Measurements from ENCODE around the gene GPR158.

GPR158 gene

GRCh38 chr10:25405871-25406270 is 231.1 kb downstream of the GPR158 start:
- Histone ChIP-seq H3K9me2 (replicated peaks; ENCODE audit: insufficient read depth, low read length) (no peaks in the 10 kb centered on the region), H4K20me1 (ENCODE audit: low read depth, low read length) (no peaks in the 10 kb centered on the region), H3K36me3 (ENCODE audit: low read length) (no peaks in the 10 kb centered on the region), H3K27me3 (ENCODE audit: low read length) (no peaks in the 10 kb centered on the region), H3F3A (ENCODE audit: insufficient read depth) (no peaks in the 10 kb centered on the region), H3K4me2 (ENCODE audit: low read depth, low read length, poor library complexity, severe bottlenecking) (no peak overlapping the region), H3K4me3 (ENCODE audit: insufficient read depth, low read length, poor library complexity, severe bottlenecking) (no peak overlapping the region), H3K9ac (ENCODE audit: low read length) (no peak overlapping the region), H3K9me3 (ENCODE audit: insufficient read depth, low read length) (no peaks in the 10 kb centered on the region), H3K79me2 (ENCODE audit: insufficient read depth, low read length) (no peaks in the 10 kb centered on the region), H2AFZ (ENCODE audit: low read depth, low read length, severe bottlenecking) (no peak overlapping the region), H3K27ac (ENCODE audit: low read depth, low read length) (no peak overlapping the region)
- TF ChIP-seq EZH2phosphoT487 (conservative IDR thresholded peaks at IDR 0.05; ENCODE audit: low read length) = no peak
- no peak for TF ChIP-seq CTCF (IDR thresholded peaks at IDR 0.05; ENCODE audit: insufficient read depth, low read length, poor library complexity, severe bottlenecking)

DNA sequence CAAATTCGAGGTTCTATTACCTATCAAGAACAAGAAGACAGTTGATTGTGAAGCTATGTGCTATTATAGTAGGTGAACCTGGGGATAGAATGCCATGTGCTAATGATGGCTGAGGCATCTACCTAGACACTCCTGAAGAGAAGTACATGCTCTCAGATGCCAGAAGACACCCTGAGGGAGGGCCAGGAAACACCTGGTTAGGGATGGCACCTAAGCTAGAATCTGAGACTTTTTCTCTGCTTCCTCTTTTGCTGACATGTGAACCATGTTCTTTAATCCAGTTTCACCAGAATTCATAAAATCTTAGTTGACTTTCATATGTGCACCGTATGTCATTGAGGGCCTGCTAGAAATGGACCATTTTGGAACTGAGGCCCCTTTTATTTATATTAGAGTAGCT is 242.8 kb downstream of the GPR158 start:
- H3K9me2 ChIP-seq (replicated peaks; ENCODE audit: insufficient read depth, low read length) = no peaks in the 10 kb centered on the region
- no peak for TF ChIP-seq CTCF (IDR thresholded peaks at IDR 0.05; ENCODE audit: insufficient read depth, low read length, poor library complexity, severe bottlenecking)
- TF ChIP-seq EZH2phosphoT487 (conservative IDR thresholded peaks at IDR 0.05; ENCODE audit: low read length) = no peak
- no peaks in the 10 kb centered on the region for H3K27me3 ChIP-seq (ENCODE audit: low read length)
- no peak overlapping the region for H3K9ac ChIP-seq (ENCODE audit: low read length)
- no peak overlapping the region for H3K27ac ChIP-seq (ENCODE audit: low read depth, low read length)
- no peak overlapping the region for H3K4me3 ChIP-seq (ENCODE audit: insufficient read depth, low read length, poor library complexity, severe bottlenecking)
- H4K20me1 ChIP-seq (ENCODE audit: low read depth, low read length) = no peaks in the 10 kb centered on the region
- no peaks in the 10 kb centered on the region for H3K9me3 ChIP-seq (ENCODE audit: insufficient read depth, low read length)
- no peaks in the 10 kb centered on the region for H3K36me3 ChIP-seq (ENCODE audit: low read length)
- no peak overlapping the region for H2AFZ ChIP-seq (ENCODE audit: low read depth, low read length, severe bottlenecking)
- H3F3A ChIP-seq (ENCODE audit: insufficient read depth) = no peaks in the 10 kb centered on the region
- no peak overlapping the region for H3K4me2 ChIP-seq (ENCODE audit: low read depth, low read length, poor library complexity, severe bottlenecking)
- no peaks in the 10 kb centered on the region for H3K79me2 ChIP-seq (ENCODE audit: insufficient read depth, low read length)

DNA sequence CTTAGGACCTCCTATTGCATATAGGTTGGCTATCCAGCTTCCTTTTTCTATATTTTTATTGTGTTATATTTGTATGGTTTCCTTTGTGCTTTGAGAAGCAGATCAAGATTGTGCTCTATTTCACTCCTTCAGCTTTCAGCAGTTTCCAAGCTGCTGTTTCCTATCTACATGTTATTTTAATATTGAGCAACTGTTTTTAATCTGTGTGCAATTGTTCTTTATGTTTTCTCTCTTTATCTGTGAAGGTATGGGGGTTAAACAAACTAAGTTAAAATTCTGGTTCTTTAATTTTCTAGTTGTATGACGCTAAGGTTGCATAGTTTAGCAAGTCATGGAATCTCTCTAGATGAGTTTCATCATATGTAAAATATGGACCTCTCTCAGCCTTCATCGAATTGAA is 251.0 kb downstream of the GPR158 start:
- no peak overlapping the region for H3K9ac ChIP-seq (ENCODE audit: low read length)
- no peak overlapping the region for H2AFZ ChIP-seq (ENCODE audit: low read depth, low read length, severe bottlenecking)
- TF ChIP-seq CTCF (IDR thresholded peaks at IDR 0.05; ENCODE audit: insufficient read depth, low read length, poor library complexity, severe bottlenecking) (no peak), EZH2phosphoT487 (conservative IDR thresholded peaks at IDR 0.05; ENCODE audit: low read length) (no peak)
- H3K27me3 ChIP-seq (ENCODE audit: low read length) = no peaks in the 10 kb centered on the region
- H3K36me3 ChIP-seq (ENCODE audit: low read length) = no peaks in the 10 kb centered on the region
- no peak overlapping the region for H3K4me2 ChIP-seq (ENCODE audit: low read depth, low read length, poor library complexity, severe bottlenecking)
- H3K27ac ChIP-seq (ENCODE audit: low read depth, low read length) = no peak overlapping the region
- no peaks in the 10 kb centered on the region for H3K9me2 ChIP-seq (replicated peaks; ENCODE audit: insufficient read depth, low read length)
- no peaks in the 10 kb centered on the region for H3K9me3 ChIP-seq (ENCODE audit: insufficient read depth, low read length)
- H4K20me1 ChIP-seq (ENCODE audit: low read depth, low read length) = no peaks in the 10 kb centered on the region
- H3K79me2 ChIP-seq (ENCODE audit: insufficient read depth, low read length) = no peaks in the 10 kb centered on the region
- H3F3A ChIP-seq (ENCODE audit: insufficient read depth) = no peaks in the 10 kb centered on the region
- H3K4me3 ChIP-seq (ENCODE audit: insufficient read depth, low read length, poor library complexity, severe bottlenecking) = no peak overlapping the region

- H3K9me3 ChIP-seq (ENCODE audit: insufficient read depth, low read length) = no peaks in the 10 kb centered on the region
- H4K20me1 ChIP-seq (ENCODE audit: low read depth, low read length) = no peaks in the 10 kb centered on the region
- no peak overlapping the region for H3K9ac ChIP-seq (ENCODE audit: low read length)
- no peaks in the 10 kb centered on the region for H3K36me3 ChIP-seq (ENCODE audit: low read length)
- TF ChIP-seq CTCF (IDR thresholded peaks at IDR 0.05; ENCODE audit: insufficient read depth, low read length, poor library complexity, severe bottlenecking) (no peak), EZH2phosphoT487 (conservative IDR thresholded peaks at IDR 0.05; ENCODE audit: low read length) (no peak)
- no peaks in the 10 kb centered on the region for H3K9me2 ChIP-seq (replicated peaks; ENCODE audit: insufficient read depth, low read length)
- H3K4me3 ChIP-seq (ENCODE audit: insufficient read depth, low read length, poor library complexity, severe bottlenecking) = no peak overlapping the region
- no peak overlapping the region for H2AFZ ChIP-seq (ENCODE audit: low read depth, low read length, severe bottlenecking)
- H3K27me3 ChIP-seq (ENCODE audit: low read length) = no peaks in the 10 kb centered on the region
- no peaks in the 10 kb centered on the region for H3K79me2 ChIP-seq (ENCODE audit: insufficient read depth, low read length)
- H3F3A ChIP-seq (ENCODE audit: insufficient read depth) = no peaks in the 10 kb centered on the region
- no peak overlapping the region for H3K4me2 ChIP-seq (ENCODE audit: low read depth, low read length, poor library complexity, severe bottlenecking)
- no peak overlapping the region for H3K27ac ChIP-seq (ENCODE audit: low read depth, low read length)
These were observed 261.6 kb downstream of the GPR158 start for GRCh38 chr10:25436431-25436830.
